HepG2 (cell line): ENCODE results near the gene F12. TPM values are rescaled to one million over a fixed set of nuclear protein-coding genes. Genes with fewer than 3 reads are reported as not detected.
A peak's percentile ranks its signal among the peaks of the same experiment; 100 is the strongest.

Source experiments
- ARID3A ChIP-seq: IDR thresholded peaks from 2 replicates; pipeline ENCODE4 v1.6.1; 2012; ENCODE audit warnings: low read depth, low read length, improper control_type of control experiment
- ATF1 ChIP-seq: IDR thresholded peaks from 2 replicates; pipeline ENCODE4 v1.6.1; 2016; ENCODE audit warnings: mild to moderate bottlenecking, control low read depth
- ETV6 ChIP-seq: sonication (generic); formaldehyde crosslinking; conservative IDR thresholded peaks from 2 replicates; pipeline ENCODE4 v1.4.0; 2020; ENCODE audit warnings: missing genetic modification reagents
- FOXP4 ChIP-seq: sonication (generic); formaldehyde crosslinking; IDR thresholded peaks from 2 replicates; pipeline ENCODE4 v1.4.0; 2020; ENCODE audit warnings: missing genetic modification reagents
- GATA4 ChIP-seq: sonication (generic); IDR thresholded peaks from 2 replicates; pipeline ENCODE4 v1.6.1; 2016; ENCODE audit warnings: antibody characterized with exemption, low read depth, borderline replicate concordance
- KLF15 ChIP-seq: sonication (generic); formaldehyde crosslinking; IDR thresholded peaks from 2 replicates; pipeline ENCODE4 v1.8.1; 2023; ENCODE audit warnings: borderline replicate concordance, mild to moderate bottlenecking, inconsistent platforms, missing genetic modification reagents, mixed read lengths
- LBX2 ChIP-seq: sonication (generic); formaldehyde crosslinking; IDR thresholded peaks from 2 replicates; pipeline ENCODE4 v1.5.0; 2020; ENCODE audit warnings: missing genetic modification reagents, mild to moderate bottlenecking, borderline replicate concordance
- MEIS1 ChIP-seq: sonication (generic); formaldehyde crosslinking; IDR thresholded peaks from 2 replicates; pipeline ENCODE4 v1.9.0; 2021; ENCODE audit warnings: mild to moderate bottlenecking, missing genetic modification reagents, moderate library complexity, borderline replicate concordance
- MIER2 ChIP-seq: IDR thresholded peaks from 2 replicates; pipeline ENCODE4 v1.6.1; 2016; ENCODE audit warnings: missing biosample characterization, missing genetic modification reagents
- NFIB ChIP-seq: sonication (generic); formaldehyde crosslinking; IDR thresholded peaks from 2 replicates; pipeline ENCODE4 v1.9.0; 2021; ENCODE audit warnings: missing genetic modification reagents, mild to moderate bottlenecking, borderline replicate concordance
- PREB ChIP-seq: sonication (generic); formaldehyde crosslinking; IDR thresholded peaks from 2 replicates; pipeline ENCODE4 v1.4.0; 2020; ENCODE audit warnings: missing genetic modification reagents
- REXO4 ChIP-seq: sonication (generic); formaldehyde crosslinking; IDR thresholded peaks from 2 replicates; pipeline ENCODE4 v1.8.0; 2022; ENCODE audit warnings: missing genetic modification reagents, mild to moderate bottlenecking, borderline replicate concordance
- SKIL ChIP-seq: sonication (generic); formaldehyde crosslinking; IDR thresholded peaks from 2 replicates; pipeline ENCODE4 v1.8.0; 2022; ENCODE audit warnings: missing genetic modification reagents, mild to moderate bottlenecking, moderate library complexity, borderline replicate concordance
- SP2 ChIP-seq: sonication (generic); formaldehyde crosslinking; IDR thresholded peaks from 2 replicates; pipeline ENCODE4 v1.5.1; 2020; ENCODE audit warnings: mild to moderate bottlenecking, missing genetic modification reagents
- TARDBP ChIP-seq: sonication (generic); formaldehyde crosslinking; IDR thresholded peaks from 2 replicates; pipeline ENCODE4 v1.8.0; 2022; ENCODE audit warnings: mild to moderate bottlenecking, missing genetic modification reagents
- ZBTB2 ChIP-seq: sonication (generic); formaldehyde crosslinking; IDR thresholded peaks from 2 replicates; pipeline ENCODE4 v1.8.0; 2022; ENCODE audit warnings: low read depth, missing genetic modification reagents
- ZNF138 ChIP-seq: sonication (generic); formaldehyde crosslinking; IDR thresholded peaks from 2 replicates; pipeline ENCODE4 v1.5.0; 2020; ENCODE audit warnings: mild to moderate bottlenecking, low read depth, missing genetic modification reagents
- ZNF317 ChIP-seq: sonication (generic); formaldehyde crosslinking; IDR thresholded peaks from 2 replicates; pipeline ENCODE4 v1.5.0; 2020; ENCODE audit warnings: mild to moderate bottlenecking, missing genetic modification reagents
- ZNF598 ChIP-seq: sonication (generic); formaldehyde crosslinking; IDR thresholded peaks from 2 replicates; pipeline ENCODE4 v1.5.1; 2020; ENCODE audit warnings: mild to moderate bottlenecking, missing genetic modification reagents, borderline replicate concordance
- ZNF644 ChIP-seq: IDR thresholded peaks from 2 replicates; pipeline ENCODE4 v1.6.1; 2016; ENCODE audit warnings: low read depth
- ZNF772 ChIP-seq: sonication (generic); formaldehyde crosslinking; IDR thresholded peaks from 2 replicates; pipeline ENCODE4 v1.5.0; 2020; ENCODE audit warnings: mild to moderate bottlenecking, missing genetic modification reagents
- polyA plus RNA-seq, 8 experiments: library from polyadenylated mRNA; depleted of rRNA in 3 of 8; stranded (reverse) in 7 of 8; unstranded in 1 of 8; fragments of >200 nt; fragmentation: Illumina TruSeq in 4 of 8; extraction: Trizol in 4 of 8; gene quantifications; 2 replicates each; pipeline versions ENCODE4 v1.2.1 to v1.2.3, GENCODE V29; 2011 to 2016; ENCODE audit warnings: low read depth in 4 of 8, missing spikeins in 1 of 8, mixed read lengths in 1 of 8; ENCODE audit not compliant: insufficient read depth in 1 of 8
- total RNA-seq, 5 experiments: library from RNA; depleted of rRNA; stranded (reverse); fragments of >200 nt; fragmentation: Illumina TruSeq; extraction: Trizol; gene quantifications; 2 replicates each; pipeline ENCODE4 v1.2.3, GENCODE V29; 2016; ENCODE audit warnings: low read depth in 1 of 5

Gene F12
- total and polyA plus RNA-seq, 2 of the 13 experiments (the other 11 are each of a cell fraction or from before 2014, with no cell fraction given), result 2.5 to 3.0 TPM

- no peak for TF ChIP-seq REXO4 (CRISPR knock-in tag)
- 0 out of 2 replicates have a peak, but pooled peaks have one; percentile 68 for TF ChIP-seq ZNF138 (CRISPR knock-in tag)
- TF ChIP-seq ETV6, result no peak
- TF ChIP-seq SKIL, result no peak
- TF ChIP-seq ZBTB2, result 0 out of 2 replicates have a peak, but pooled peaks have one; percentile 40
- no peak for TF ChIP-seq KLF15 (CRISPR knock-in tag)
- TF ChIP-seq ZNF598 (CRISPR knock-in tag), result no peak
- 0 out of 2 replicates have a peak, but pooled peaks have one; percentile 22 for TF ChIP-seq FOXP4 (CRISPR knock-in tag)
- no peak for TF ChIP-seq MIER2 (CRISPR knock-in tag)
- no peak for TF ChIP-seq GATA4
- TF ChIP-seq ZNF772 (CRISPR knock-in tag), result peak; percentile 64; the same call in 1 of the 2 replicates
- TF ChIP-seq ZNF317, result peak; percentile 76
- TF ChIP-seq PREB, result no peak
- no peak for TF ChIP-seq NFIB (CRISPR knock-in tag)
- no peak for TF ChIP-seq TARDBP (CRISPR knock-in tag)
- TF ChIP-seq LBX2 (CRISPR knock-in tag), result no peak
- TF ChIP-seq SP2 (CRISPR knock-in tag), result no peak
- TF ChIP-seq ATF1 (CRISPR knock-in tag), result no peak
- no peak for TF ChIP-seq ARID3A
- 0 out of 2 replicates have a peak, but pooled peaks have one; percentile 52 for TF ChIP-seq MEIS1 (CRISPR knock-in tag)
- TF ChIP-seq ZNF644 (CRISPR knock-in tag), result 0 out of 2 replicates have a peak, but pooled peaks have one; percentile 35
Measured at GRCh38 chr5:177447611-177448243, 38.4 kb upstream of the F12 start (continued).
